MM.1S (cell line): Measurements from ENCODE around the gene RASAL1.
A peak's percentile ranks its signal among the peaks of the same experiment; 100 is the strongest.

Experiments
- DNase-seq: peaks from one replicate; pipeline ENCODE4 v3.0.0-alpha.2; 2015
- H2AFZ ChIP-seq: fragments of 300-600 bp; sonication (generic); 2 replicates; pipeline ENCODE4 v1.6.0; 2016; ENCODE audit warnings: antibody characterized with exemption, low read length
- H3F3A ChIP-seq: fragments of 300-600 bp; sonication (generic); 2 replicates; pipeline ENCODE4 v1.6.1; 2016; ENCODE audit warnings: mild to moderate bottlenecking, antibody characterized with exemption, low read length, moderate library complexity, mixed read lengths; ENCODE audit not compliant: insufficient read depth
- H3K27ac ChIP-seq: fragments of 300-600 bp; sonication (generic); 2 replicates; pipeline ENCODE4 v1.5.1; 2016; ENCODE audit warnings: mild to moderate bottlenecking, low read length
- H3K27me3 ChIP-seq: fragments of 300-600 bp; sonication (generic); replicated peaks from 2 replicates; pipeline ENCODE4 v1.6.0; 2016; ENCODE audit warnings: low read length; ENCODE audit not compliant: insufficient read depth
- H3K36me3 ChIP-seq: fragments of 300-600 bp; sonication (generic); replicated peaks from 2 replicates; pipeline ENCODE4 v1.6.1; 2016; ENCODE audit warnings: mild to moderate bottlenecking, low read length, mixed read lengths; ENCODE audit not compliant: insufficient read depth
- H3K4me1 ChIP-seq: fragments of 300-600 bp; sonication (generic); 2 replicates; pipeline ENCODE4 v1.6.1; 2016; ENCODE audit warnings: low read length, mixed read lengths
- H3K4me2 ChIP-seq: fragments of 300-600 bp; sonication (generic); 2 replicates; pipeline ENCODE4 v1.6.0; 2016; ENCODE audit warnings: low read depth, low read length
- H3K4me3 ChIP-seq: fragments of 300-600 bp; sonication (generic); 2 replicates; pipeline ENCODE4 v1.5.1; 2016; ENCODE audit warnings: low read length, mixed read lengths
- H3K79me2 ChIP-seq: fragments of 300-600 bp; sonication (generic); 2 replicates; pipeline ENCODE4 v1.6.1; 2016; ENCODE audit warnings: mixed run types, low read length, mixed read lengths
- H3K9ac ChIP-seq: fragments of 300-600 bp; sonication (generic); 2 replicates; pipeline ENCODE4 v1.6.1; 2016; ENCODE audit warnings: low read length, mixed read lengths
- H3K9me2 ChIP-seq: fragments of 300-600 bp; sonication (generic); replicated peaks from 2 replicates; pipeline ENCODE4 v1.6.1; 2016; ENCODE audit warnings: mild to moderate bottlenecking, low read length, mixed read lengths; ENCODE audit not compliant: insufficient read depth
- H3K9me3 ChIP-seq: fragments of 300-600 bp; sonication (generic); replicated peaks from 2 replicates; pipeline ENCODE4 v1.6.1; 2016; ENCODE audit warnings: mild to moderate bottlenecking, low read length, mixed read lengths; ENCODE audit not compliant: insufficient read depth
- H4K20me1 ChIP-seq: fragments of 300-600 bp; sonication (generic); 2 replicates; pipeline ENCODE4 v1.6.1; 2016; ENCODE audit warnings: mild to moderate bottlenecking, low read length, moderate library complexity, mixed read lengths; ENCODE audit not compliant: insufficient read depth
- EZH2 ChIP-seq: fragments of 300-600 bp; sonication (generic); optimal IDR thresholded peaks from 2 replicates; pipeline ENCODE3; 2017; ENCODE audit warnings: low read depth, mild to moderate bottlenecking, antibody characterized with exemption, low read length, mixed read lengths
- EZH2phosphoT487 ChIP-seq: fragments of 300-600 bp; sonication (generic); IDR thresholded peaks from 2 replicates; pipeline ENCODE4 v1.6.1; 2018; ENCODE audit warnings: antibody characterized with exemption, low read length
- TF ChIP-seq, protein P1 (sequence below): fragments of 300-600 bp; sonication (generic); IDR thresholded peaks from 2 replicates; pipeline ENCODE4 v1.5.1; 2016; ENCODE audit warnings: antibody characterized with exemption, low read length, mixed read lengths

The RASAL1 gene, protein sequence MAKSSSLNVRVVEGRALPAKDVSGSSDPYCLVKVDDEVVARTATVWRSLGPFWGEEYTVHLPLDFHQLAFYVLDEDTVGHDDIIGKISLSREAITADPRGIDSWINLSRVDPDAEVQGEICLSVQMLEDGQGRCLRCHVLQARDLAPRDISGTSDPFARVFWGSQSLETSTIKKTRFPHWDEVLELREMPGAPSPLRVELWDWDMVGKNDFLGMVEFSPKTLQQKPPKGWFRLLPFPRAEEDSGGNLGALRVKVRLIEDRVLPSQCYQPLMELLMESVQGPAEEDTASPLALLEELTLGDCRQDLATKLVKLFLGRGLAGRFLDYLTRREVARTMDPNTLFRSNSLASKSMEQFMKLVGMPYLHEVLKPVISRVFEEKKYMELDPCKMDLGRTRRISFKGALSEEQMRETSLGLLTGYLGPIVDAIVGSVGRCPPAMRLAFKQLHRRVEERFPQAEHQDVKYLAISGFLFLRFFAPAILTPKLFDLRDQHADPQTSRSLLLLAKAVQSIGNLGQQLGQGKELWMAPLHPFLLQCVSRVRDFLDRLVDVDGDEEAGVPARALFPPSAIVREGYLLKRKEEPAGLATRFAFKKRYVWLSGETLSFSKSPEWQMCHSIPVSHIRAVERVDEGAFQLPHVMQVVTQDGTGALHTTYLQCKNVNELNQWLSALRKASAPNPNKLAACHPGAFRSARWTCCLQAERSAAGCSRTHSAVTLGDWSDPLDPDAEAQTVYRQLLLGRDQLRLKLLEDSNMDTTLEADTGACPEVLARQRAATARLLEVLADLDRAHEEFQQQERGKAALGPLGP

GRCh38 chr12:113135178-113136127 is at the start of gene RASAL1:
TSS of gene RASAL1 (minus strand) at chr12:113135761. CDS start at chr12:113135462, 299 bp downstream.
- Histone ChIP-seq H3F3A (no peaks in the 10 kb centered on the region), H3K4me1 (no peaks in the 10 kb centered on the region), H3K9me2 (no peaks in the 10 kb centered on the region), H3K79me2 (no peaks in the 10 kb centered on the region), H3K36me3 (no peaks in the 10 kb centered on the region), H4K20me1 (no peaks in the 10 kb centered on the region), H2AFZ (no peak within 1 kb of the TSS), H3K27me3 (no peaks in the 10 kb centered on the region), H3K9ac (no peak within 1 kb of the TSS), H3K4me2 (peak within 1 kb of the TSS; percentile 60), H3K9me3 (no peaks in the 10 kb centered on the region), H3K27ac (no peak within 1 kb of the TSS), H3K4me3 (peak within 1 kb of the TSS; percentile 44; the same call in 1 of the 2 replicates)
- TF ChIP-seq EZH2phosphoT487 = no peak
- TF ChIP-seq EZH2 = no peak
- TF ChIP-seq, protein P1, sequence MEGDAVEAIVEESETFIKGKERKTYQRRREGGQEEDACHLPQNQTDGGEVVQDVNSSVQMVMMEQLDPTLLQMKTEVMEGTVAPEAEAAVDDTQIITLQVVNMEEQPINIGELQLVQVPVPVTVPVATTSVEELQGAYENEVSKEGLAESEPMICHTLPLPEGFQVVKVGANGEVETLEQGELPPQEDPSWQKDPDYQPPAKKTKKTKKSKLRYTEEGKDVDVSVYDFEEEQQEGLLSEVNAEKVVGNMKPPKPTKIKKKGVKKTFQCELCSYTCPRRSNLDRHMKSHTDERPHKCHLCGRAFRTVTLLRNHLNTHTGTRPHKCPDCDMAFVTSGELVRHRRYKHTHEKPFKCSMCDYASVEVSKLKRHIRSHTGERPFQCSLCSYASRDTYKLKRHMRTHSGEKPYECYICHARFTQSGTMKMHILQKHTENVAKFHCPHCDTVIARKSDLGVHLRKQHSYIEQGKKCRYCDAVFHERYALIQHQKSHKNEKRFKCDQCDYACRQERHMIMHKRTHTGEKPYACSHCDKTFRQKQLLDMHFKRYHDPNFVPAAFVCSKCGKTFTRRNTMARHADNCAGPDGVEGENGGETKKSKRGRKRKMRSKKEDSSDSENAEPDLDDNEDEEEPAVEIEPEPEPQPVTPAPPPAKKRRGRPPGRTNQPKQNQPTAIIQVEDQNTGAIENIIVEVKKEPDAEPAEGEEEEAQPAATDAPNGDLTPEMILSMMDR = peak; percentile 26
- DNase-seq = peak; percentile 37

DNA sequence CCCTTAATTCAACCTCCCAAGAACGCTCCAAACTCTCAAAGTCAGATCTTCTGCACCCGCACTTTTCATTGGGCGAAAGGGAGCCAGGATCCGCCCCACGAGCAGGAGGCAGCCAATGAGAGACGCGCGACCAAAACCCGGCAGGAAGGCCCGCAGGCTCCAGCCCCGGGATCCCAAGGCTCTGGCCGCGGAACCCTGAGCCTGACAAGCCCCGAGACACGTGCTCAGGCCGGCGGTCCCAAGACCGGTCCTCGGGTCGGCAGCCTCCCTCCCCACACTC is 49.3 kb upstream of the RASAL1 start:
- no peaks in the 10 kb centered on the region for H3K36me3 ChIP-seq

More for the DNA sequence above, 49.3 kb upstream of the RASAL1 start:
- H3K4me2 ChIP-seq = peak overlapping the region; percentile 62; the same call in 1 of the 2 replicates
- H3K4me3 ChIP-seq = peak overlapping the region; percentile 88
- peak overlapping the region; percentile 74 for H2AFZ ChIP-seq
- TF ChIP-seq, protein P1 = no peak
- TF ChIP-seq EZH2 (no peak), EZH2phosphoT487 (no peak)
- no peaks in the 10 kb centered on the region for H3K9me3 ChIP-seq
- peaks cover 5% of the 10 kb centered on the region; the same call in 1 of the 2 replicates for H3K4me1 ChIP-seq
- H3K9me2 ChIP-seq = no peaks in the 10 kb centered on the region
- H3K27ac ChIP-seq = peak overlapping the region; percentile 79
- no peaks in the 10 kb centered on the region for H3K27me3 ChIP-seq
- H3K79me2 ChIP-seq = peaks cover 46% of the 10 kb centered on the region
- H3F3A ChIP-seq = no peaks in the 10 kb centered on the region
- no peaks in the 10 kb centered on the region for H4K20me1 ChIP-seq
- DNase-seq = peak; percentile 80
- H3K9ac ChIP-seq = peak overlapping the region; percentile 98
